Liver (tissue), 9 donors: ENCODE data around the gene TMEM108. TPM values are rescaled to one million over a fixed set of nuclear protein-coding genes. Genes with fewer than 3 reads are reported as not detected.

Experiments
- DNase-seq: peaks from one replicate; pipeline ENCODE4 v3.0.0-alpha.2; 2017; ENCODE audit warnings: low spot score
- H3K27ac ChIP-seq, 2 donors: one replicate each; pipeline ENCODE4 v1.7.0; 2013; ENCODE audit warnings: inconsistent platforms in 2 of 2, low read length in 2 of 2, control low read depth in 1 of 2, low read depth in 1 of 2, mild to moderate bottlenecking in 1 of 2
- H3K27me3 ChIP-seq, 4 donors: one replicate each; pipeline versions ENCODE4 v1.6.1 to v1.7.0; 2013; ENCODE audit warnings: low read length in 3 of 4, inconsistent platforms in 1 of 4, mild to moderate bottlenecking in 1 of 4, moderate library complexity in 1 of 4; ENCODE audit not compliant: control insufficient read depth in 4 of 4, insufficient read depth in 4 of 4
- H3K36me3 ChIP-seq, 4 donors: one replicate each; pipeline versions ENCODE4 v1.6.1 to v1.7.0; 2013; ENCODE audit warnings: low read length in 3 of 4, mild to moderate bottlenecking in 3 of 4, low read depth in 1 of 4, moderate library complexity in 1 of 4; ENCODE audit not compliant: control insufficient read depth in 4 of 4, insufficient read depth in 3 of 4
- H3K4me1 ChIP-seq, 4 donors: one replicate each; pipeline versions ENCODE4 v1.6.1 to v1.7.0; 2013; ENCODE audit warnings: low read length in 3 of 4, mild to moderate bottlenecking in 3 of 4, moderate library complexity in 1 of 4; ENCODE audit not compliant: control insufficient read depth in 4 of 4, insufficient read depth in 4 of 4
- H3K4me3 ChIP-seq, 3 donors: one replicate each; pipeline versions ENCODE4 v1.6.1 to v1.7.0; 2013; ENCODE audit warnings: low read length in 3 of 3, control low read depth in 1 of 3, low read depth in 1 of 3, mild to moderate bottlenecking in 1 of 3
- H3K9ac ChIP-seq, 2 donors: one replicate each; pipeline ENCODE4 v1.7.0; 2013; ENCODE audit warnings: low read length in 2 of 2, mild to moderate bottlenecking in 2 of 2, moderate library complexity in 2 of 2, control low read depth in 1 of 2, low read depth in 1 of 2
- H3K9me3 ChIP-seq, 4 donors: one replicate each; pipeline versions ENCODE4 v1.6.1 to v1.7.0; 2013; ENCODE audit warnings: low read length in 3 of 4; ENCODE audit not compliant: control insufficient read depth in 4 of 4
- EGR1 ChIP-seq, 2 donors: IDR thresholded peaks; 2 replicates each; pipeline ENCODE4 v1.6.1; 2016 to 2018; ENCODE audit warnings: antibody characterized with exemption in 2 of 2, low read depth in 2 of 2
- FOXA1 ChIP-seq: IDR thresholded peaks from 2 replicates; pipeline ENCODE4 v1.6.1; 2016; ENCODE audit warnings: antibody characterized with exemption
- FOXA2 ChIP-seq: IDR thresholded peaks from 2 replicates; pipeline ENCODE4 v1.6.1; 2016; ENCODE audit warnings: antibody characterized with exemption
- GABPA ChIP-seq, 2 donors: IDR thresholded peaks in 1 of 2; conservative IDR thresholded peaks in 1 of 2; 2 replicates each; pipeline ENCODE4 v1.6.1; 2016; ENCODE audit warnings: antibody characterized with exemption in 2 of 2, mild to moderate bottlenecking in 1 of 2, moderate library complexity in 1 of 2
- HNF4A ChIP-seq, 2 donors: conservative IDR thresholded peaks; 2 replicates each; pipeline ENCODE4 v1.6.1; 2016; ENCODE audit warnings: antibody characterized with exemption in 2 of 2, mild to moderate bottlenecking in 2 of 2
- HNF4G ChIP-seq: IDR thresholded peaks from 2 replicates; pipeline ENCODE4 v1.6.1; 2016; ENCODE audit warnings: antibody characterized with exemption
- JUND ChIP-seq, 2 donors: IDR thresholded peaks; 2 replicates each; pipeline ENCODE4 v1.6.1; 2016; ENCODE audit warnings: antibody characterized with exemption in 2 of 2
- NR2F2 ChIP-seq: IDR thresholded peaks from 2 replicates; pipeline ENCODE4 v1.6.1; 2016; ENCODE audit warnings: antibody characterized with exemption
- RAD21 ChIP-seq, 2 donors: IDR thresholded peaks; 2 replicates each; pipeline ENCODE4 v1.6.1; 2016; ENCODE audit warnings: antibody characterized with exemption in 2 of 2, mild to moderate bottlenecking in 2 of 2
- SP1 ChIP-seq: IDR thresholded peaks from 2 replicates; pipeline ENCODE4 v1.6.1; 2018; ENCODE audit warnings: antibody characterized with exemption, mild to moderate bottlenecking
- TAF1 ChIP-seq: conservative IDR thresholded peaks from 2 replicates; pipeline ENCODE4 v1.6.1; 2016; ENCODE audit warnings: antibody characterized with exemption, mild to moderate bottlenecking
- YY1 ChIP-seq: IDR thresholded peaks from 2 replicates; pipeline ENCODE4 v1.6.1; 2016; ENCODE audit warnings: antibody characterized with exemption, mild to moderate bottlenecking
- WGBS: extraction: QIAGEN DNeasy Blood & Tissue Kit; methylation state at CpG from one replicate; pipeline ENCODE4 v1.1.7; 2013; 5-methylcytosine and 5-hydroxymethylcytosine counted together
- polyA plus RNA-seq, 2 donors: library from polyadenylated mRNA; stranded (reverse) in 1 of 2; unstranded in 1 of 2; fragments of 200-250 nt in 1 of 2; fragments of >200 nt in 1 of 2; fragmentation: Nextera tagmentation in 1 of 2; extraction: Ambion mirVana in 1 of 2; gene quantifications; one replicate each; pipeline versions ENCODE4 v1.2.1 to v1.2.3, GENCODE V29; 2013 to 2015
- total RNA-seq, 2 donors: library from RNA; depleted of rRNA; stranded (reverse); fragments of >200 nt; gene quantifications; one replicate each; pipeline ENCODE4 v1.2.3, GENCODE V29; 2014
- TF ChIP-seq, protein P1 (sequence below): fragments of 150-350 bp; IDR thresholded peaks from 2 replicates; pipeline ENCODE4 v1.5.1; 2017; ENCODE audit warnings: improper control_type of control experiment, low read depth, low read length; ENCODE audit not compliant: missing input control
- TF ChIP-seq, protein P2 (sequence below): IDR thresholded peaks from 2 replicates; pipeline ENCODE4 v1.6.1; 2016; ENCODE audit warnings: antibody characterized with exemption
- TF ChIP-seq, protein P3 (sequence below): IDR thresholded peaks from 2 replicates; pipeline ENCODE4 v1.6.1; 2016; ENCODE audit warnings: antibody characterized with exemption, mild to moderate bottlenecking
- TF ChIP-seq, protein P4 (sequence below): IDR thresholded peaks from 2 replicates; pipeline ENCODE4 v1.6.1; 2016; ENCODE audit warnings: antibody characterized with exemption
- donor health status: healthy.
- donor health status: healthy.
- donor health status: healthy.
- donor health status: healthy.
- donor health status: healthy.

The TMEM108 gene
- total and polyA plus RNA-seq, 4 donors: 0.05 to 0.10 TPM; not detected in 2

DNA sequence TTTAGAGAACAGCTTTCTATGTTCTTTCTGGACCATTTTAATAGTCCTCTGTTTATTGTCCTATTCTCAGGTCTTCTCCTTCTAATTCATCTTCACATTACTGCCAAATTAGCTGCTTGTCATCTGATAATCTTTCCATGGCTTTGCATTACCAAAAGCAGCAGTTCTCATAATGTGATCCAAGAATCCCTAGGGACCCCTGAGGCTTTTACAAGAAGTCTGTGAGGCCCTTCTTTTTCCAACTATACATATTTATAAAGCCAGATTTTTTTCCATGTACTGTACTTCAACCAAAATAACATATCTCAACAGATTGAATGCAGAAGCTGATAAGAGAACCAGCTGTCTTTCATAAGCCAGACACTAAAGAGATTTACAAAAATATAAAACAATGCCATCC, 199.2 kb downstream of the TMEM108 start:
- DNase-seq: no peak
- TF ChIP-seq JUND (IDR thresholded peaks at IDR 0.05) (no peak), YY1 (no peak), RAD21 (IDR thresholded peaks at IDR 0.05) (no peak), SP1 (no peak), NR2F2 (no peak), HNF4A (conservative IDR thresholded peaks at IDR 0.05) (no peak)
- TF ChIP-seq, protein P1, sequence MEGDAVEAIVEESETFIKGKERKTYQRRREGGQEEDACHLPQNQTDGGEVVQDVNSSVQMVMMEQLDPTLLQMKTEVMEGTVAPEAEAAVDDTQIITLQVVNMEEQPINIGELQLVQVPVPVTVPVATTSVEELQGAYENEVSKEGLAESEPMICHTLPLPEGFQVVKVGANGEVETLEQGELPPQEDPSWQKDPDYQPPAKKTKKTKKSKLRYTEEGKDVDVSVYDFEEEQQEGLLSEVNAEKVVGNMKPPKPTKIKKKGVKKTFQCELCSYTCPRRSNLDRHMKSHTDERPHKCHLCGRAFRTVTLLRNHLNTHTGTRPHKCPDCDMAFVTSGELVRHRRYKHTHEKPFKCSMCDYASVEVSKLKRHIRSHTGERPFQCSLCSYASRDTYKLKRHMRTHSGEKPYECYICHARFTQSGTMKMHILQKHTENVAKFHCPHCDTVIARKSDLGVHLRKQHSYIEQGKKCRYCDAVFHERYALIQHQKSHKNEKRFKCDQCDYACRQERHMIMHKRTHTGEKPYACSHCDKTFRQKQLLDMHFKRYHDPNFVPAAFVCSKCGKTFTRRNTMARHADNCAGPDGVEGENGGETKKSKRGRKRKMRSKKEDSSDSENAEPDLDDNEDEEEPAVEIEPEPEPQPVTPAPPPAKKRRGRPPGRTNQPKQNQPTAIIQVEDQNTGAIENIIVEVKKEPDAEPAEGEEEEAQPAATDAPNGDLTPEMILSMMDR: no peak
- TF ChIP-seq, protein P2, sequence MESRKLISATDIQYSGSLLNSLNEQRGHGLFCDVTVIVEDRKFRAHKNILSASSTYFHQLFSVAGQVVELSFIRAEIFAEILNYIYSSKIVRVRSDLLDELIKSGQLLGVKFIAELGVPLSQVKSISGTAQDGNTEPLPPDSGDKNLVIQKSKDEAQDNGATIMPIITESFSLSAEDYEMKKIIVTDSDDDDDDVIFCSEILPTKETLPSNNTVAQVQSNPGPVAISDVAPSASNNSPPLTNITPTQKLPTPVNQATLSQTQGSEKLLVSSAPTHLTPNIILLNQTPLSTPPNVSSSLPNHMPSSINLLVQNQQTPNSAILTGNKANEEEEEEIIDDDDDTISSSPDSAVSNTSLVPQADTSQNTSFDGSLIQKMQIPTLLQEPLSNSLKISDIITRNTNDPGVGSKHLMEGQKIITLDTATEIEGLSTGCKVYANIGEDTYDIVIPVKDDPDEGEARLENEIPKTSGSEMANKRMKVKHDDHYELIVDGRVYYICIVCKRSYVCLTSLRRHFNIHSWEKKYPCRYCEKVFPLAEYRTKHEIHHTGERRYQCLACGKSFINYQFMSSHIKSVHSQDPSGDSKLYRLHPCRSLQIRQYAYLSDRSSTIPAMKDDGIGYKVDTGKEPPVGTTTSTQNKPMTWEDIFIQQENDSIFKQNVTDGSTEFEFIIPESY: no peak

DNA sequence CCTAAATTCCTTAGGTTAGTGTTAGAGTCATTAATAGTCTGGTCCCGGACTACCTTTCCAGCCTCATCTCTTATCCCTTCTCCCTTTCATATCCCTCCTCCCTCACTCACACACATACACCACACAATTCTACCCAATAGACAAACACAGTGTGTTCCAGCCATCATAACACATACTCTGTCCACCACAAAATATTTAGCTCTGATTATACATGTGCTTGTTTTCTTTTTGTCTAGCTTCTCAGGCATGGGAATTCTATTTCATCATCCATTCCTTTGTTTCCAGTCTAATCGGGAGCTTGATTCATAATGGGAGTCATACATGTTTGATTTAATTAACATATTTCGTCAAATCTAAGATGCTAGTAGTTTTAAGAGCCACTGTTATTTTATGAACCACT, 199.8 kb downstream of the TMEM108 start:
- TF ChIP-seq EGR1 (IDR thresholded peaks at IDR 0.05; ENCODE audit: low read depth in 2 of 2): no peak
- no peak for TF ChIP-seq TAF1
- TF ChIP-seq HNF4G: no peak
- TF ChIP-seq, protein P2: no peak
- no peak for TF ChIP-seq NR2F2
- TF ChIP-seq JUND (IDR thresholded peaks at IDR 0.05): no peak
- TF ChIP-seq FOXA2: no peak
- TF ChIP-seq, protein P1: no peak
- TF ChIP-seq HNF4A (conservative IDR thresholded peaks at IDR 0.05): no peak
- TF ChIP-seq FOXA1: no peak
- TF ChIP-seq GABPA (IDR thresholded peaks at IDR 0.05 in 1 of 2, conservative IDR thresholded peaks at IDR 0.05 in 1 of 2): no peak
- TF ChIP-seq, protein P3, sequence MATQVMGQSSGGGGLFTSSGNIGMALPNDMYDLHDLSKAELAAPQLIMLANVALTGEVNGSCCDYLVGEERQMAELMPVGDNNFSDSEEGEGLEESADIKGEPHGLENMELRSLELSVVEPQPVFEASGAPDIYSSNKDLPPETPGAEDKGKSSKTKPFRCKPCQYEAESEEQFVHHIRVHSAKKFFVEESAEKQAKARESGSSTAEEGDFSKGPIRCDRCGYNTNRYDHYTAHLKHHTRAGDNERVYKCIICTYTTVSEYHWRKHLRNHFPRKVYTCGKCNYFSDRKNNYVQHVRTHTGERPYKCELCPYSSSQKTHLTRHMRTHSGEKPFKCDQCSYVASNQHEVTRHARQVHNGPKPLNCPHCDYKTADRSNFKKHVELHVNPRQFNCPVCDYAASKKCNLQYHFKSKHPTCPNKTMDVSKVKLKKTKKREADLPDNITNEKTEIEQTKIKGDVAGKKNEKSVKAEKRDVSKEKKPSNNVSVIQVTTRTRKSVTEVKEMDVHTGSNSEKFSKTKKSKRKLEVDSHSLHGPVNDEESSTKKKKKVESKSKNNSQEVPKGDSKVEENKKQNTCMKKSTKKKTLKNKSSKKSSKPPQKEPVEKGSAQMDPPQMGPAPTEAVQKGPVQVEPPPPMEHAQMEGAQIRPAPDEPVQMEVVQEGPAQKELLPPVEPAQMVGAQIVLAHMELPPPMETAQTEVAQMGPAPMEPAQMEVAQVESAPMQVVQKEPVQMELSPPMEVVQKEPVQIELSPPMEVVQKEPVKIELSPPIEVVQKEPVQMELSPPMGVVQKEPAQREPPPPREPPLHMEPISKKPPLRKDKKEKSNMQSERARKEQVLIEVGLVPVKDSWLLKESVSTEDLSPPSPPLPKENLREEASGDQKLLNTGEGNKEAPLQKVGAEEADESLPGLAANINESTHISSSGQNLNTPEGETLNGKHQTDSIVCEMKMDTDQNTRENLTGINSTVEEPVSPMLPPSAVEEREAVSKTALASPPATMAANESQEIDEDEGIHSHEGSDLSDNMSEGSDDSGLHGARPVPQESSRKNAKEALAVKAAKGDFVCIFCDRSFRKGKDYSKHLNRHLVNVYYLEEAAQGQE: no peak
- TF ChIP-seq, protein P4, sequence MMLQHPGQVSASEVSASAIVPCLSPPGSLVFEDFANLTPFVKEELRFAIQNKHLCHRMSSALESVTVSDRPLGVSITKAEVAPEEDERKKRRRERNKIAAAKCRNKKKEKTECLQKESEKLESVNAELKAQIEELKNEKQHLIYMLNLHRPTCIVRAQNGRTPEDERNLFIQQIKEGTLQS: no peak
- Histone ChIP-seq H3K4me1 (no peaks in the 10 kb centered on the region), H3K36me3 (no peaks in the 10 kb centered on the region), H3K4me3 (no peak overlapping the region), H3K27me3 (peaks cover 0 to 5% (median 0%) of the 10 kb centered on the region in 4 donors), H3K9me3 (peaks cover 0 to 3% (median 1%) of the 10 kb centered on the region in 4 donors), H3K27ac (no peak overlapping the region), H3K9ac (no peak overlapping the region)
- 76% methylated on average over 3 of the region's 3 CpGs for WGBS
- DNase-seq: no peak

More for the DNA sequence above, 199.2 kb downstream of the TMEM108 start:
- no peak overlapping the region for H3K4me3 ChIP-seq
- no peaks in the 10 kb centered on the region for H3K4me1 ChIP-seq
- H3K9me3 ChIP-seq: peaks cover 0 to 3% (median 1%) of the 10 kb centered on the region in 4 donors
- H3K9ac ChIP-seq: no peak overlapping the region
- H3K27me3 ChIP-seq: peaks cover 0 to 5% (median 0%) of the 10 kb centered on the region in 4 donors
- H3K36me3 ChIP-seq: no peaks in the 10 kb centered on the region
- H3K27ac ChIP-seq: no peak overlapping the region
